ENCODE data around the gene LTBP3. TPM values are rescaled to one million over a fixed set of nuclear protein-coding genes. Genes with fewer than 3 reads are reported as not detected.

Gene LTBP3
- total and polyA plus RNA-seq, 4 donors, result 8.8 to 46.2 (median 17.0) TPM

GRCh38 chr11:65578667-65579066, 20.5 kb upstream of the LTBP3 start:
- Histone ChIP-seq H3K36me3 (ENCODE audit: control insufficient read depth in 4 of 4, insufficient read depth in 3 of 4, low read depth in 1 of 4, low read length in 3 of 4) (peaks cover 0 to 7% (median 1%) of the 10 kb centered on the region in 4 donors), H3K27ac (ENCODE audit: low read depth in 1 of 2, low read length in 2 of 2) (no peak overlapping the region), H3K9ac (ENCODE audit: low read depth in 1 of 2, low read length in 2 of 2) (no peak overlapping the region)

DNA sequence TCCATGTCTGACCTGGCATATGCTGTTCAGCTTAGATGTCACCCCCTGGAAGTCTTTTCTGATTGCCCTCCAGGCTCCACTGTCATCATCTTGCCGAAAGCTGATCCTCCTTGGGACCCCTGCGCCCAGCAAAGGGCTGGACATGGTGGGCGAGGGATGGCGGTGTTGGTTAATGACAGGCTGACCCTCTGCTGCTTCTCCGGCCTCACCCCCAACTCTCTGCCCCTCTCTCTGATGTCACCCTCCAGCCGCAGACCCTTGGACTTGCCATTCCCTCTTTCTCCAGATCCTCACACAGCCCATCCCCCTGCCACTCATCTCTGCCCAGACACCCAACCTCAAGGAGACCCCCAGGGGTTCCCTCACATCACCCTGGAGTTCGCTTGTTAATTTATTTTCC, 20.0 kb upstream of the LTBP3 start:
- TF ChIP-seq GABPA (IDR thresholded peaks at IDR 0.05 in 1 of 2, conservative IDR thresholded peaks at IDR 0.05 in 1 of 2) (no peak), SP1 (IDR thresholded peaks at IDR 0.05) (no peak), TAF1 (conservative IDR thresholded peaks at IDR 0.05) (no peak), YY1 (IDR thresholded peaks at IDR 0.05) (no peak), RAD21 (IDR thresholded peaks at IDR 0.05) (no peak), FOXA2 (IDR thresholded peaks at IDR 0.05) (no peak), RXRA (IDR thresholded peaks at IDR 0.05) (no peak), NR2F2 (IDR thresholded peaks at IDR 0.05) (no peak), HNF4G (IDR thresholded peaks at IDR 0.05) (no peak), JUND (IDR thresholded peaks at IDR 0.05) (no peak)
- TF ChIP-seq, protein P1, sequence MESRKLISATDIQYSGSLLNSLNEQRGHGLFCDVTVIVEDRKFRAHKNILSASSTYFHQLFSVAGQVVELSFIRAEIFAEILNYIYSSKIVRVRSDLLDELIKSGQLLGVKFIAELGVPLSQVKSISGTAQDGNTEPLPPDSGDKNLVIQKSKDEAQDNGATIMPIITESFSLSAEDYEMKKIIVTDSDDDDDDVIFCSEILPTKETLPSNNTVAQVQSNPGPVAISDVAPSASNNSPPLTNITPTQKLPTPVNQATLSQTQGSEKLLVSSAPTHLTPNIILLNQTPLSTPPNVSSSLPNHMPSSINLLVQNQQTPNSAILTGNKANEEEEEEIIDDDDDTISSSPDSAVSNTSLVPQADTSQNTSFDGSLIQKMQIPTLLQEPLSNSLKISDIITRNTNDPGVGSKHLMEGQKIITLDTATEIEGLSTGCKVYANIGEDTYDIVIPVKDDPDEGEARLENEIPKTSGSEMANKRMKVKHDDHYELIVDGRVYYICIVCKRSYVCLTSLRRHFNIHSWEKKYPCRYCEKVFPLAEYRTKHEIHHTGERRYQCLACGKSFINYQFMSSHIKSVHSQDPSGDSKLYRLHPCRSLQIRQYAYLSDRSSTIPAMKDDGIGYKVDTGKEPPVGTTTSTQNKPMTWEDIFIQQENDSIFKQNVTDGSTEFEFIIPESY (IDR thresholded peaks at IDR 0.05), result no peak
- TF ChIP-seq, protein P2, sequence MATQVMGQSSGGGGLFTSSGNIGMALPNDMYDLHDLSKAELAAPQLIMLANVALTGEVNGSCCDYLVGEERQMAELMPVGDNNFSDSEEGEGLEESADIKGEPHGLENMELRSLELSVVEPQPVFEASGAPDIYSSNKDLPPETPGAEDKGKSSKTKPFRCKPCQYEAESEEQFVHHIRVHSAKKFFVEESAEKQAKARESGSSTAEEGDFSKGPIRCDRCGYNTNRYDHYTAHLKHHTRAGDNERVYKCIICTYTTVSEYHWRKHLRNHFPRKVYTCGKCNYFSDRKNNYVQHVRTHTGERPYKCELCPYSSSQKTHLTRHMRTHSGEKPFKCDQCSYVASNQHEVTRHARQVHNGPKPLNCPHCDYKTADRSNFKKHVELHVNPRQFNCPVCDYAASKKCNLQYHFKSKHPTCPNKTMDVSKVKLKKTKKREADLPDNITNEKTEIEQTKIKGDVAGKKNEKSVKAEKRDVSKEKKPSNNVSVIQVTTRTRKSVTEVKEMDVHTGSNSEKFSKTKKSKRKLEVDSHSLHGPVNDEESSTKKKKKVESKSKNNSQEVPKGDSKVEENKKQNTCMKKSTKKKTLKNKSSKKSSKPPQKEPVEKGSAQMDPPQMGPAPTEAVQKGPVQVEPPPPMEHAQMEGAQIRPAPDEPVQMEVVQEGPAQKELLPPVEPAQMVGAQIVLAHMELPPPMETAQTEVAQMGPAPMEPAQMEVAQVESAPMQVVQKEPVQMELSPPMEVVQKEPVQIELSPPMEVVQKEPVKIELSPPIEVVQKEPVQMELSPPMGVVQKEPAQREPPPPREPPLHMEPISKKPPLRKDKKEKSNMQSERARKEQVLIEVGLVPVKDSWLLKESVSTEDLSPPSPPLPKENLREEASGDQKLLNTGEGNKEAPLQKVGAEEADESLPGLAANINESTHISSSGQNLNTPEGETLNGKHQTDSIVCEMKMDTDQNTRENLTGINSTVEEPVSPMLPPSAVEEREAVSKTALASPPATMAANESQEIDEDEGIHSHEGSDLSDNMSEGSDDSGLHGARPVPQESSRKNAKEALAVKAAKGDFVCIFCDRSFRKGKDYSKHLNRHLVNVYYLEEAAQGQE (IDR thresholded peaks at IDR 0.05), result no peak
- Histone ChIP-seq H3K9ac (ENCODE audit: low read depth in 1 of 2, low read length in 2 of 2) (no peak overlapping the region), H3K9me3 (ENCODE audit: control insufficient read depth in 4 of 4, low read length in 3 of 4) (no peaks in the 10 kb centered on the region), H3K36me3 (ENCODE audit: control insufficient read depth in 4 of 4, insufficient read depth in 3 of 4, low read depth in 1 of 4, low read length in 3 of 4) (peaks cover 0 to 7% (median 1%) of the 10 kb centered on the region in 4 donors), H3K27me3 (ENCODE audit: control insufficient read depth in 4 of 4, insufficient read depth in 4 of 4, low read length in 3 of 4) (no peaks in the 10 kb centered on the region), H3K4me1 (ENCODE audit: control insufficient read depth in 4 of 4, insufficient read depth in 4 of 4, low read length in 3 of 4) (peaks cover 17 to 40% (median 28%) of the 10 kb centered on the region in 4 donors), H3K4me3 (ENCODE audit: low read depth in 1 of 3, low read length in 3 of 3) (no peak overlapping the region), H3K27ac (ENCODE audit: low read depth in 1 of 2, low read length in 2 of 2) (no peak overlapping the region)
- WGBS, result 93% methylated on average over 7 of the region's 7 CpGs
- DNase-seq (ENCODE audit: low spot score), result no peak

More at GRCh38 chr11:65578667-65579066, 20.5 kb upstream of the LTBP3 start:
- no peaks in the 10 kb centered on the region for H3K27me3 ChIP-seq (ENCODE audit: control insufficient read depth in 4 of 4, insufficient read depth in 4 of 4, low read length in 3 of 4)
- 92% methylated on average over 3 of the region's 3 CpGs for WGBS
- H3K4me1 ChIP-seq (ENCODE audit: control insufficient read depth in 4 of 4, insufficient read depth in 4 of 4, low read length in 3 of 4), result peaks cover 12 to 34% (median 24%) of the 10 kb centered on the region in 4 donors
- H3K9me3 ChIP-seq (ENCODE audit: control insufficient read depth in 4 of 4, low read length in 3 of 4), result no peaks in the 10 kb centered on the region
- peak; percentile 76 for DNase-seq (ENCODE audit: low spot score)
- H3K4me3 ChIP-seq (ENCODE audit: low read depth in 1 of 3, low read length in 3 of 3), result no peak overlapping the region
- TF ChIP-seq, protein P1 (IDR thresholded peaks at IDR 0.05), result no peak
- TF ChIP-seq RXRA (IDR thresholded peaks at IDR 0.05) (no peak), RAD21 (IDR thresholded peaks at IDR 0.05) (no peak), JUND (IDR thresholded peaks at IDR 0.05) (no peak), HNF4A (conservative IDR thresholded peaks at IDR 0.05) (no peak), ATF3 (IDR thresholded peaks at IDR 0.05) (no peak)

Measured in liver (tissue), 9 donors.